Ammon's horn (tissue), 1 donor: ENCODE results near the gene ZNF846.
"Not testable (repeated sequence)": the region's sequence is repeated elsewhere in the genome, so short reads cannot be mapped to it uniquely, and the experiment has no call there.

Source experiments
- DNase-seq: peaks from one replicate; pipeline ENCODE4 v3.0.0-alpha.2; 2016; ENCODE audit warnings: low spot score

ZNF846 gene

DNA sequence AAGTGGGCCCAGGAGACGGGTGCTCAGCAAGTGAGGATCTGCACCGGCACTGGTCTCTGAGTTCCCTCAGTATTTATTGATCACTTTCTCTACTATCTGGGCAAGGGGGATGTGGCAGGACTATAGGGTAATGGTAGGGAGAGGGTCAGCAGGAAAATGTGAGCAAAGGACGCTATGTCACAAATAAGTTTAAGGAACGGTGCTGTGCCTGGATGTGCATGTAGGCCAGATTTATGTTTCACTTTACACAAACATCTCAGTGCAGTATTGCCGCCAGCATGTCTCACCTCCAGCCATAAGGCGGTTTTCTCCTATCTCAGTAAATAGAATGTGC is 15.6 kb upstream of the ZNF846 start:
- not testable (repeated sequence) for DNase-seq

DNA sequence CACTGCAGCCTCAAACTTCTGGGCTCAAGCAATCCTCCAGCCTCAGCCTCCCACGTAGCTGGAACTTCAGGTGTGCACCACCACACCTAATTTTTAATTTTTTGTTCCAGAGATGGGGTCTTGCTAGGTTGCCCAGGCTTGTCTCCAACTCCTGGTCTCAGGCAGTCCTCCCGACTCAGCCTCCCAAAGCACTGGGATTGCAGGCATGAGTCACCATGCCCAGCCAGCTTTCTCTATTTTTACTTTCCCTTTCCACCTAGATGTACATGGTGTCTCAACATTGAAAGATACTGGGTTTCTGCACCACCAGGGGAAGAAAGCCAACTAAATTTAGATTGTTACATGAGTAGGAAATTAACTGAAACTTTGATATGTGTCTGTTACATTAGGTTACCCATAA is 13.8 kb upstream of the ZNF846 start:
- no peak for DNase-seq

DNA sequence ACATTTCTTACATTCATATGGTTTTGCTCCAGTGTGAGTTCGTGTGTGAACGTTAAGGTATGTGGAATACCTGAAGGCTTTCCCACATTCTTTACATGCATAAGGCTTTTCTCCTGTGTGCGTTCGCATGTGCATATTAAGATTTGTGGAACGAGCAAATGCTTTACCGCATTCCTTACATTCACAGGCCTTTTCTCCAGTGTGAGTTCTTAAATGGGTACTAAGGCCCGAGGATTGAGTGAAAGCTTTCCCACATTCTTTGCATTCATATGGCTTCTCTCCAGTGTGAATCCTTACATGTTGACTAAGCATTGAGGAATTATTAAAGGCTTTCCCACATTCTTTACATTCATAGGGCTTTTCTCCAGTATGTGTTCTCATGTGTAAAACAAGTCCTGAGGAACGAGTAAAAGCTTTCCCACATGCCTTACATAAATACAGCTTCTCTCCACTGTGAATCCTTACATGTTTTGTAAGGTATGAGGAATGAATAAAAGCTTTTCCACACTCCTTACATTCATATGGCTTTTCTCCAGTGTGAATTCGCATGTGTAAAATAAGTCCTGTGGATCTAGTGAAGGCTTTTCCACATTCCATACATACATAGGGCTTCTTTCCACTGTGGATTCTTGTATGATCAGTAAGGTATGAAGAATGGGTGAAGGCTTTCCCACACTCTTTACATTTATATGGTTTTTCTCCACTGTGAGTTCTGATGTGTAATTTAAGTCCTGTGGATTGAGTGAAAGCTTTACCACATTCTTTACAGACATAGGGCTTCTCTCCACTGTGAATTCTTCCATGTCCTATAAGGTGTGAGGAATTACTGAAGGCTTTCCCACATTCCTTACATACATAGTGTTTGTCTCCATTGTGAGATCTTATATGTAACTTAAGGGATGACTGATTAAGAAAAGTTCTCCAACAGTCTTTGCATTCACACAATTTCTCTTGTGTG is 10.7 kb downstream of the ZNF846 start:
- no peak for DNase-seq

DNA sequence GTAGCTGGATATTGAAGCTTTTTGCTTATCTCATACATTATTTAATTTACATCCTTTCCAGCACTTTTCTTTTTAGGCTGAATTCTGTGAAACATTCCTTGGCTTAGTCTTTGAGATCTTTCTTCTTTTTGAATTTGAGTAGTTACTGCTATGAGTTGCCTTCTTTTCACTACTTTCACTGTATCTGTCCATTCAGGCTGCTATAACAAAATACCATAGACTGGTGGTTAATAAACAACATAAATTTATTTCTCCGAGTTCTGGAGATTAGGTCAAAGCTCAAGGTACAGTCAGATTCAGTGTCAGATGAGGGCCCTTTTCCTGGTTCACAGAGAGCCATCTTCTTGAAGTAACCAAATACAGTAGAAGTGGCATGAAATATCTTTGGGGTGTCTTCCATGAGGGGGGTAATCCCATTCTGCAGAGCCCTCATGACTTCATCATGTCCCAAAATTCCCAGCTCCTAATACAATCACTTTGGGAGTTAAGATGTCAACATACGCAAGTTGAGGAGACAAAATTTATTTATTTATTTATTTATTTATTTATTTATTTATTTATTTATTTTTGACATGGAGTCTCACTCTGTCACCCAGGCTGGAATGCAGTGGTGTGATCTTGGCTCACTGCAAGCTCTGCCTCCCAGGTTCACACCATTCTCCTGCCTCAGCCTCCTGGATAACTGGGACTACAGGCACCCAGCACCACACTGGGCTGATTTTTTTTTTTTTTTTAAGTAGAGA is 15.7 kb downstream of the ZNF846 start:
- no peak for DNase-seq

DNA sequence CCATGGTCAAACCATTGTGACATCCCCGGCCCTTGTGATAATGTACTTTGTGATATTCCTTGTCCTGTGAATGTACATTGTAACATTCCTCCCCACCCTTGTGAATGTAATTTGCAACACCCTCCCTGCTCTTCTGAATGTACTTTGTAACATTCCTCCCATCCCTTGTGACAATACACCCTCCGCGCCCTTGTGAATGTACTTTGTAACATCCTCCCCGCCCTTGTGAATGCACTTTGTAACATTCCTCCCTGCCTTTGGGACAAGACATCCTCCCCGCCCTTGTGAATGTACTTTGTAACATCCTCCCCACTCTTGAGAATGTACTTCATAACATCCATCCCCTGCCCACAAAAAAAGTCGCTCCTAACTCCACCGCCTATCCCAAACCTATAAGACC is 17.1 kb downstream of the ZNF846 start:
- DNase-seq, result no peak

DNA sequence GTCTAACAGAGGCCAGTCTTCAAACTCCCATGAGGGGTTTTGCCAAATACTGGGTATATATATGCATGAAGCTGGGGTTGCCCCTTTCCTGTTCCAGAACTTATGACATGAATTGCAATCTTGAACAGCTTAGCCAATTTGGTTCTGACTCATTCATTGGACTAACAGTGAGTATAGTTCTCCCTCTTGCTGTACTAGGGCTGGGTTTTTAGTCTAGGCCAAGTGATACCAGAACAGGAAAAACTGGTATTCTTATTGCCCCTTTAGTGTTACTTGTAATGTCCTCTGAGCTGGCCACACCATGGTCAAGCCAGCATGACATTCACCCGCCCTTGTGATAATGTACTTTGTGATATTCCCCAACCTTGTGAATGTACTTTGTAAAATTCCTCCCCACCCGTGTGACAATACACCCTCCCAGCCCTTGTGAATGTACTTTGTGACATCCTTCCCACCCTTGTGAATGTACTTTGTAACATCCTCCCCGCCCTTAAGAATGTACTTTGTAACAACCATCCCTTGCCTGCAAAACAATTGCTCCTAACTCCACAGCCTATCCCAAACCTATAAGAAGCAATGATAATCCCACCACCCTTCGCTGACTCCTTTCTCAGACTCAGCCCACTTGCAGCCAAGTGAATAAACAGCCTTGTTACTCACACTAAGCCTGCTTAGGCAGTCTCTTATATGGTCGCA is 26.9 kb downstream of the ZNF846 start:
- DNase-seq, result no peak

DNA sequence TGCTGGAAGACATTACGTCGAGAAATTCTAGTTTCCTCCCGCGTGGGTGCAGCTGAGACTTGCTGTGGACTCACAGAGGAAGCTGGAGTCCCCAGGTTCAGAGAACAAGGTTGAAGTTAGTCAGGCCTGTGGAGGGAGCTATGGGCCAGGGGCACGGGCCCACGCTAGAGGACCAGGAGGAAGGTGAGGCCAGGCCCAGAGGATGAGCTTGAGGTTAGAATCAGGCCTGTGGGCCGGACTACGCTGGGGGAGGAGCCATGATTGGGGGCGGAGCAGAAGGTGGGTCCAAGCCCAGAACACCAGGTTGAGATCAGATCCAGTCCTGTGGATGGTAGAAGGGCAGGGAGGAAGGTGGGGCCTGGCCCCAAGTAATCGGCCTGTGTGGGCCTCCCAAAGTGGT is 32.6 kb downstream of the ZNF846 start:
- no peak for DNase-seq

DNA sequence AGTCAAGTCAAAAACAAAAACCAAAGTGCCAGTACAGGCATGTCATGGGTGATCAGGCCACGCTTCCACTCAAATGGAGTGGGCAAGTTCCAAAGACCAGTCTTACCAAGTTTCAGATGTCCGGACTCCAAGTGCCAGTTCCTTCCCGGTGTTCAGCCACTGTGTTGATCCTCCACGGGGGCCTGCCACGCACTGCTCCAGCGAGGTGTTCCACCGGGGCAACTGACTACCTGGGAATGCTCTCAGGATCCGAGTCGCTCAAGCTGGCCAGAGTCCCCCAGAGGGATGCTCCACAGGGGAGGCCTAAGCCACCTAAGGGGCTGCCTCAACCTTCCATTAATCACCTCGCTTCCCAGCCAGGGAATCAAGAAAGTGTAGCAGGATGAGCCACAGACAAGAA is 38.5 kb downstream of the ZNF846 start:
- not testable (repeated sequence) for DNase-seq

DNA sequence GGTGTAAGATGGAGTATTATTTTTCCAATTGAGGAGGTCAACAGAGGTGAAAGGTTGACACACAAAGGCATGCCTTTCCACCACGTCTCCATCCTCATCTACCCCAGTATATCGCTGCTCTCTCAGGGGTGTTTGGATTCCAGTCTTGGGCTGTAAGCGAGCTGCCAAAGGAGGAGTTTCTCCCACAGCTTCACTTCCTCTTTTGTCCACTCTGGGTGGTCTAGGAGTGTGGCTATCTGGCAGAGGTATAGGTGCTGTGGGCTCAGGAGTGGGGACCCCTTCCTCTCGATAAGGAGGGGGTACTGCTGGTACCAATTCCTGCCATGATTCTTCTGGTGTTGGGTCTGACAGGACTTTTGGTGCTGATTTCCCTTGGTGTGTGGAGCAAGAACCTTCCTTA is 39.4 kb downstream of the ZNF846 start:
- DNase-seq, result no peak

DNA sequence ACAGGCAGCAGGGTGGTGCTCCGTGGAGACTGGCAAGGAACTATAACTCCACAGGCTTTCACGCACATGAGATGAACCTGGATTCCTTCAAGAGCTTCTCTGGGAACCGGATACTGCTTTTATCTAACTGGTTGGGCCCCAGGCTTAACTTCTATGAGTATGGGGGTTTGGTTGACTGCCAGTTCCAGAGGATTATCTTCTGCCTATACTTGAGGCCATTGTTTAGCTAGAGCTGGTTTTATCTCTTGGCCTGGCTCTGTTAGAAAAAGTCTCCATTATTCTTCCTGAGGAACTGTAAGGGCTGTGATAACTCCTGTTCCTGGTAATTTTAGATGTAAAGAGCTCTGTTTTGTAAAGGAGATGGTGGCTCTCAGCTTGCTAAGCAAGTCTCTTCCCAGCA is 40.9 kb downstream of the ZNF846 start:
- DNase-seq, result no peak

DNA sequence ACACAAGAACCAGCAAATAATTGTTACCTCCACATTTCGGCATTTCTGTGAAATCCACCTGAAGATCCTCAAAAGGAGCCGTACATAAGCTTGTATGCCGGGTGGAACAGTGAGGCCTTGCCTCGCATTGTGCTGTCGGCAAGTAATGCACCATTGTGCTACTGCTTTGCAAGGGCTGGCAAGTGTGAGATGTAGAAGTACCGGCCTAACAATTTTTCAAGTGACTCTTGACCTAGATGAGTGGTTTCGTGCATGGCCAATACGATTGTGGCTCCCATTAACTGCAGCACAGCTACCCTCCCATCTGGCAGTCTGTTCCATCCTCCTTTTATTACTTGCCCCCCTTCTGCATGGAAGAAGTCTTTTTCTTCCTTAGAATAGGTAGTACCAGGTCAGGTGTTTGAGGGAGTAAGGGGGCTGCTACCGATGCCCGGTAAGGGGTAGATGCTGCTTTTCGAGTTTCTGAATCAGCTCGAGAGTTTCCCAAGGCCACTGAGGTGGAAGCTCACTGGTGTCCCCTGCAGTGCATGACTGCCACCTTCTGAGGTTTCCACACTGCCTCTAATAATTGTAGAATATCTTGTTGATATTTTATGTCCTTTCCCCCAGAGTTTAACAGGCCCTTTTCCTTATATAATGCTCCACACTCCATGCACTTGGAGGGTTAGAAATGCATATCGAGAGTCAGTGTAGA is 42.9 kb downstream of the ZNF846 start:
- DNase-seq, result not testable (repeated sequence)

DNA sequence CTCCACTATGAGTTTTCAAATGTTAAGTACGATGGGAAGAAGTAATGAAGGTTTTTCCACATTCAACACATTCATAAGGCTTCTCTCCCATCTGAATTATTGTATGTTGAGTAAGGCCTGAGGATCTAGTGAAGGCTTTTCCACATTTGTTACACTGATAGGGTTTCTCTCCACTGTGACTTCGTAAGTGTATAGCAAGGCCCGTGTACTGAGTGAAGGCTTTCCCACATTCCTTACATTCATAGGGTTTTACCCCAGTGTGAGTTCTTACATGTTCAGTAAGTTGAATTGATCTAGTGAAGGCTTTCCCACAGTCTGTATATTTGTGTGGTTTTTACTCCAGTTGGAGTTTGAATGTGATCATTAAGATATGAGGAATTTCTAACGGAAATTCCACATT is 44.4 kb downstream of the ZNF846 start:
- DNase-seq, result no peak

DNA sequence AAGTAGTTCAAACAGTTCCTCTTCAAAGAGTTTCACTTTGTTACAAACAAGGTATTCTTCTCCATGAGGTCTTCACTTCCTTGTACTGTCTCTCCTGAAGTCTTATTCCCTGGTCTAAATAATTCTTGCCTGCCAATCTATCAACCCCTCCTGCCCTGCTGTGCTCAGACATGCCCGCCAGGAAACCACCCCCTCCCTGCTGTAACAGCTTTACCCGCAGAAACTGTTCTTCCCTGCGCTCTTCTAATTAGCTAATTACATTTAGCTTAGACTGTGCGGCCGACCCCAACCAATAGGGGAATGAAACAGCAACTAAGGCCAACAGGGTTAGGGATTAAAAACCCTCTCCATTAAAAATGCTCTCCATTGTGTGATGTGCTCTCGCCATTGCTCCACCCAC is 46.7 kb downstream of the ZNF846 start:
- peak; percentile 37 for DNase-seq

DNA sequence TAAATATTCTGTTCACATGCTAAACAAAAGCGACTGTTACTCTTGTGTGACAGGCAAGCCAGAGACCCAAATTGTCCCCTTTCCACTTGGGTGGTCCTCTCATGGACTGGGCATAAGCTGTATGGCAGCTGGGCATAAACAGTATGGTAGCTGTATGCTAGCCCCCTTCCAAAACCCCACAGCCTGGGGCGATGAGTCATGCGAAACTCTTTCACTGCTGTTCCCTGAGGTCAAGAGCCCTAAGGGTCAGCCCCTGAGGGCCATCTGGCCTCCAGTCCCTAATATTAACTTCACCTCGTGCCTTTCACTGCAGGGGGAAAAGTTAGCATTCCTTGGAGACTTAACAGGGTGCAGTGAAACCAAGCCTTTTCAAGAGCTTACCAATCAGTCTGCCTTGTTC is 48.0 kb downstream of the ZNF846 start:
- no peak for DNase-seq

DNA sequence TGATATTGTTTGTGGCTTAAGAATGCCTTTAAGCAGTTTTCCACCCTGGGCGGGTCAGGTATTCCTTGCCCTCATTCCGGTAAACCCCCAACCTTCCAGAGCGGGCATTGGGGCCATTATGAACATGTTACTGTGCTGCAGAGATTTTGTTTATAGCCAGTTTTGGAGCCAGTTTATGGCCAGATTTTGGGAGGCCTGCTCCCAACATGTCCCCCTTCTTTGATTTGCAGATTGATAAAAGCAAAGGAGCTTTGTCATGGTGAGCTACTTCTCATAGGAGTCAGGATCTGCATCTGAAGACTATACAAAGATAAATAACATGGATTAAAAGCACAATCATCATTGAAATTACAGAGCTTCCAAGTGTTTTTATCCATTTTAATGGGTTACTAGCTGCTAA is 56.7 kb downstream of the ZNF846 start:
- no peak for DNase-seq

DNA sequence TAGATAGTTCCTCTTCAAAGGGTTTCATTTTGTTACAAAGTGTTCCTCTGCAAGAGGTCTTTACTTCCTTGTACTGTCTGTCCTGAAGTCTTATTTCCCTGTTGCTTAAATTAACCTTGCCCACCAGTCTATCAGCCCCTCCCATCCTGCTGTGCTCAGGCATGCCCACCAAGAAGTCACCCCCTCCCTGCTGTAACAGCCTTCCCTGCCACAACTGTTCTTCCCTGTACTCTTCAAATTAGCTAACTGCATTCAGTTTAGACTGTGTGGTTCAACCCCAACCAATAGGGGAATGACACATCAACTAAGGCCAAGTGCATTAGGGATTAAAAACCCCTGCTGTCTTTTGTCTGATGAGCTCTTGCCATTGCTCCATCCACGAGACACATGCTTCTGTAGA is 59.2 kb downstream of the ZNF846 start:
- peak; percentile 79 for DNase-seq

DNA sequence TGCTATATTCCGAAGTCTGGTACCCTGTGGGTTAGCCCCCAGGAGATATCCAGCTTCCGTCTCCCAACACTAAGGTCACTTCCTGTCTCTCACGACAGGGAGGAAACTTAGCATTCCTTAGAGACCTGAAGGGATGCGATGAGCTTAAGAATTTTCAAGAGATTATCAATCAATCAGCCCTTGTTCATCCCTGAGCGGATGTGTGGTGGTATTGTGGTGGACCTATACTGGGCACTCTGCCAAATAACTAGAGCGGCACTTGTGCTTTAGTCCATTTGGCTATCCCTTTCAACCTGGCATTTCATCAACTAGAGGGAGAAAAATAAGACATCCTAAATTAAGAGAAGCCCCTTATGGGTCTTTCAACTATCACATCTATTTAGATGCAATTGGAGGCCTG is 62.7 kb downstream of the ZNF846 start:
- DNase-seq, result no peak

DNA sequence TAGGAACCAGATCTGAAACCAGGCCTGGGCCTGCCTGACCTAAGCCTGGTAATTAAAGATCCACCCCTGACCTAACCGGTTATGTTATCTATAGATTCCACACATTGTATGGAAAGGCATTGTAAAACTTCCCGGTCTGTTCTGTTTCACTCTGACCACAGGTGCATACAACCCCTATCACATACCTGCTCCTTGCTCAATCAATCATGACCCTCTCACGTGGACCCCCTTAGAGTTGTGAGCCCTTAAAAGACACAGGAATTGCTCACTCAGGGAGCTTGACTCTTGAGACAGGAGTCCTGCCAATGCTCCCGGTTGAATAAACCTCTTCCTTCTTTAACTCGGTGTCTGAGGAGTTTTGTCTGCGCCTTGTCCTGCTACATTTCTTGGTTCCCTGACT is 66.4 kb downstream of the ZNF846 start:
- DNase-seq, result no peak
